HCT116 (cell line): ENCODE measurements around the gene APBA2. TPM values are rescaled to one million over a fixed set of nuclear protein-coding genes. Genes with fewer than 3 reads are reported as not detected.
"Not testable (repeated sequence)": the region's sequence is repeated elsewhere in the genome, so short reads cannot be mapped to it uniquely, and the experiment has no call there.

Source experiments
- ATAC-seq: fragments of 200-7000 bp; cut with Tn5 transposase; 2 replicates; pipeline ENCODE4 v1.9.1; 2020; ENCODE audit warnings: mild to moderate bottlenecking, moderate library complexity
- Bru-seq: library from RNA; stranded (reverse); fragments of 400-500 nt; gene quantifications from one replicate; lab custom pipeline; 2021; lab: Mats Ljungman, UMichigan
- BruChase-seq, 2 experiments: library from RNA; stranded (reverse); fragments of 400-500 nt; gene quantifications; one replicate each; lab custom pipeline; 2021; lab: Mats Ljungman, UMichigan
- BruUV-seq: library from RNA; stranded (reverse); fragments of 400-500 nt; replicated peaks from 2 replicates; lab custom pipeline; 2021; lab: Mats Ljungman, UMichigan
- CTCF ChIA-PET: fragments of 300-600 bp; sonication (Branson Sonifier 250); formaldehyde crosslinking; loops from one replicate; lab custom pipeline; 2021; ENCODE audit warnings: antibody characterized with exemption; lab: Charles Lee
- POLR2A ChIA-PET: fragments of 300-600, 350-600 bp; sonication (Branson Sonifier 250); formaldehyde crosslinking; loops from one replicate; lab custom pipeline; 2021; ENCODE audit warnings: antibody characterized with exemption; lab: Charles Lee
- RAD21 ChIA-PET, 2 experiments: fragments of 300-600 bp; sonication (Branson Sonifier 250); formaldehyde crosslinking; loops; one replicate each; lab custom pipeline; 2023; ENCODE audit warnings: low total read pairs in 2 of 2; ENCODE audit not compliant: uncharacterized antibody in 2 of 2, unreplicated experiment in 2 of 2, low non-redundant PET in 1 of 2; lab: Charles Lee
- DNase-seq: peaks from one replicate; pipeline ENCODE4 v3.0.0-alpha.2; 2010; ENCODE audit warnings: low read depth, low spot score
- H2AFZ ChIP-seq: fragments of 200-600 bp; shearing (Covaris generic), sonication (generic); 2 replicates; pipeline ENCODE4 v1.6.1; 2017; ENCODE audit warnings: low read depth, mixed run types, mixed read lengths, antibody characterized with exemption, low read length; ENCODE audit not compliant: poor library complexity, severe bottlenecking
- H3K27ac ChIP-seq: 2 replicates; pipeline ENCODE4 v1.5.1; 2012; ENCODE audit warnings: low read depth, low read length
- H3K27me3 ChIP-seq: fragments of 200-600 bp; sonication (generic); 2 replicates; pipeline ENCODE4 v1.6.1; 2016; ENCODE audit warnings: mixed run types, low read length, mixed read lengths; ENCODE audit not compliant: insufficient read depth
- H3K36me3 ChIP-seq, 2 experiments: fragments of 200-500 bp in 1 of 2; fragments of 200-600 bp in 1 of 2; sonication (Bioruptor generic) in 1 of 2; sonication (generic) in 1 of 2; 2 replicates each; pipeline versions ENCODE4 v1.5.1 to v1.6.1; 2014 to 2016; ENCODE audit warnings: low read length in 2 of 2, inconsistent platforms in 1 of 2, mixed read lengths in 1 of 2, mixed run types in 1 of 2; ENCODE audit not compliant: insufficient read depth in 2 of 2, control insufficient read depth in 1 of 2
- H3K4me1 ChIP-seq, 2 experiments: fragments of 200-600 bp in 1 of 2; sonication (generic) in 1 of 2; 2 replicates each; pipeline versions ENCODE4 v1.5.1 to v1.6.1; 2012 to 2017; ENCODE audit warnings: low read length in 2 of 2, inconsistent platforms in 1 of 2, mild to moderate bottlenecking in 1 of 2, mixed read lengths in 1 of 2, mixed run types in 1 of 2, moderate library complexity in 1 of 2; ENCODE audit not compliant: insufficient read depth in 2 of 2, control insufficient read depth in 1 of 2
- H3K4me2 ChIP-seq: fragments of 200-600 bp; sonication (generic); 2 replicates; pipeline ENCODE4 v1.6.1; 2017; ENCODE audit warnings: mixed run types, low read length, mixed read lengths
- H3K4me3 ChIP-seq, 2 experiments: fragments of 200-600 bp in 1 of 2; sonication (generic) in 1 of 2; replicated peaks in 1 of 2; 2 replicates each; pipeline ENCODE4 v1.5.1; 2011 to 2016; ENCODE audit warnings: low read length in 2 of 2, control low read depth in 1 of 2, low read depth in 1 of 2, mild to moderate bottlenecking in 1 of 2, mixed read lengths in 1 of 2, mixed run types in 1 of 2
- H3K79me2 ChIP-seq: fragments of 200-600 bp; sonication (generic); 2 replicates; pipeline ENCODE4 v1.6.1; 2017; ENCODE audit warnings: mild to moderate bottlenecking, mixed run types, low read length, moderate library complexity, mixed read lengths; ENCODE audit not compliant: insufficient read depth
- H3K9ac ChIP-seq: fragments of 200-600 bp; sonication (generic); 2 replicates; pipeline ENCODE4 v1.6.1; 2016; ENCODE audit warnings: low read length, mixed read lengths
- H3K9me2 ChIP-seq: fragments of 200-600 bp; sonication (generic), shearing (Covaris generic); 2 replicates; pipeline ENCODE4 v1.6.1; 2017; ENCODE audit warnings: mixed run types, mild to moderate bottlenecking, moderate library complexity; ENCODE audit not compliant: insufficient read depth
- H3K9me3 ChIP-seq, 2 experiments: fragments of 200-500 bp in 1 of 2; fragments of 200-600 bp in 1 of 2; sonication (Bioruptor generic) in 1 of 2; sonication (generic) in 1 of 2; 2 replicates each; pipeline ENCODE4 v1.6.1; 2014 to 2017; ENCODE audit warnings: low read length in 2 of 2, mixed read lengths in 2 of 2, inconsistent platforms in 1 of 2, low read depth in 1 of 2, mild to moderate bottlenecking in 1 of 2, mixed run types in 1 of 2, moderate library complexity in 1 of 2; ENCODE audit not compliant: control insufficient read depth in 1 of 2, insufficient read depth in 1 of 2
- H4K20me1 ChIP-seq: fragments of 200-600 bp; sonication (generic), shearing (Covaris generic); 2 replicates; pipeline ENCODE4 v1.6.1; 2017; ENCODE audit warnings: mixed run types, mild to moderate bottlenecking, moderate library complexity; ENCODE audit not compliant: insufficient read depth
- CBX3 ChIP-seq: IDR thresholded peaks from 2 replicates; pipeline ENCODE4 v1.6.1; 2012; ENCODE audit warnings: low read depth
- CTCF ChIP-seq, 3 experiments: fragments of 200-600 bp in 1 of 3; sonication (generic) in 1 of 3; IDR thresholded peaks in 2 of 3; conservative IDR thresholded peaks in 1 of 3; 2 replicates each; pipeline ENCODE4 v1.5.1; 2012 to 2017; ENCODE audit warnings: low read depth in 2 of 3, low read length in 2 of 3, antibody characterized with exemption in 1 of 3, borderline replicate concordance in 1 of 3, control low read depth in 1 of 3, mild to moderate bottlenecking in 1 of 3, mixed read lengths in 1 of 3, mixed run types in 1 of 3, moderate library complexity in 1 of 3; ENCODE audit not compliant: insufficient read depth in 1 of 3
- EZH2 ChIP-seq: fragments of 200-600 bp; sonication (generic); IDR thresholded peaks from 2 replicates; pipeline ENCODE4 v1.6.1; 2017; ENCODE audit warnings: antibody characterized with exemption, mixed run types
- ZFX ChIP-seq: fragments of 450-650 bp; IDR thresholded peaks from 2 replicates; pipeline ENCODE4 v1.6.1; 2017
- intact Hi-C: fragments of 100-400 bp; cut with micrococcal nuclease; formaldehyde crosslinking; loops from 2 replicates; pipeline ENCODE4 v1.10.0; 2022
- long read RNA-seq: library from polyadenylated mRNA; unstranded; transcript quantifications from one replicate; pipeline ENCODE4 v2.0.0, GENCODE V29; 2021; ENCODE audit not compliant: unreplicated experiment
- polyA plus RNA-seq: library from polyadenylated mRNA; unstranded; fragments of >200 nt; gene quantifications from 2 replicates; pipeline ENCODE4 v1.2.1, GENCODE V29; 2012; ENCODE audit warnings: missing spikeins
- total RNA-seq: library from RNA; stranded (reverse); gene quantifications from one replicate; pipeline ENCODE4 v1.2.1, GENCODE V29; 2021; ENCODE audit not compliant: unreplicated experiment

The APBA2 gene
- total RNA-seq (0.47 TPM), Bru-seq, nascent RNA (percentile 10 among the genes with signal in this experiment), BruChase-seq, experiment 1, labeled RNA remaining after a 6-hour chase (percentile 7 among the genes with signal in this experiment), BruChase-seq, experiment 2, labeled RNA remaining after a 2-hour chase (percentile 8 among the genes with signal in this experiment)
- 0.16 and 0.22 TPM in 2 replicates for polyA plus RNA-seq
- long read RNA-seq = 0 reads

GRCh38 chr15:28885630-28886430 lies at the start of gene APBA2:
Gene APBA2, plus strand, starts transcription at chr15:28885974. Its CDS starts 167,911 bp downstream, at chr15:29053885.
- POLR2A ChIA-PET = no interaction called here
- no peak within 1 kb of the TSS for H3K4me3 ChIP-seq
- DNase-seq (no peak), ATAC-seq (no peak)
- no peaks in the 10 kb centered on the region for H3K36me3 ChIP-seq
- intact Hi-C loops = no loop called here
- TF ChIP-seq EZH2 (no peak), CTCF (IDR thresholded peaks at IDR 0.05 in 2 of 3, conservative IDR thresholded peaks at IDR 0.05 in 1 of 3; ENCODE audit: borderline replicate concordance in 1 of 3, insufficient read depth in 1 of 3, low read depth in 2 of 3, low read length in 2 of 3) (no peak), CBX3 (no peak), ZFX (no peak)
- H3K27me3 ChIP-seq = no peaks in the 10 kb centered on the region
- H4K20me1 ChIP-seq = no peaks in the 10 kb centered on the region
- no peak within 1 kb of the TSS for H3K4me2 ChIP-seq
- CTCF ChIA-PET = no interaction called here
- no peaks in the 10 kb centered on the region for H3K9me2 ChIP-seq
- no peak within 1 kb of the TSS for H3K27ac ChIP-seq
- no peaks in the 10 kb centered on the region; a peak in 1 of 4 replicates for H3K4me1 ChIP-seq
- BruUV-seq = no TSS peak
- H3K9me3 ChIP-seq = no peaks in the 10 kb centered on the region
- RAD21 ChIA-PET = no interaction called here
- no peaks in the 10 kb centered on the region for H3K79me2 ChIP-seq
- no peak within 1 kb of the TSS for H2AFZ ChIP-seq
- H3K9ac ChIP-seq = no peak within 1 kb of the TSS

- H3K27me3 ChIP-seq = not testable (repeated sequence)
Observed at GRCh38 chr15:28840285-28840684, 45.5 kb upstream of the APBA2 start.

GRCh38 chr15:28842210-28842609 lies 43.6 kb upstream of the APBA2 start:
- POLR2A ChIA-PET, H3K9me3 ChIP-seq, H2AFZ ChIP-seq, intact Hi-C loops, CTCF ChIA-PET, H3K9ac ChIP-seq, H3K4me2 ChIP-seq, H3K36me3 ChIP-seq, H3K27ac ChIP-seq, ATAC-seq, H3K27me3 ChIP-seq, H3K4me1 ChIP-seq, H3K9me2 ChIP-seq, DNase-seq, H3K4me3 ChIP-seq, BruUV-seq, H3K79me2 ChIP-seq, RAD21 ChIA-PET, H4K20me1 ChIP-seq: not testable (repeated sequence)

More at GRCh38 chr15:28840285-28840684, 45.5 kb upstream of the APBA2 start:
- H3K4me1 ChIP-seq, H3K27ac ChIP-seq, CTCF ChIA-PET, intact Hi-C loops, H3K4me2 ChIP-seq, POLR2A ChIA-PET, ATAC-seq, DNase-seq, H3K36me3 ChIP-seq, H4K20me1 ChIP-seq, H3K4me3 ChIP-seq, H2AFZ ChIP-seq, H3K79me2 ChIP-seq, H3K9me2 ChIP-seq, H3K9ac ChIP-seq, RAD21 ChIA-PET, BruUV-seq, H3K9me3 ChIP-seq: not testable (repeated sequence)
